Osteoblast (primary cell): ENCODE data around the gene PHF21A. TPM values are rescaled to one million over a fixed set of nuclear protein-coding genes. Genes with fewer than 3 reads are reported as not detected.

Experiments used
- DNase-seq: peaks from one replicate; pipeline ENCODE4 v3.0.0; 2011; ENCODE audit warnings: low spot score, mixed read lengths; ENCODE audit not compliant: insufficient read length; ENCODE audit errors: missing footprints
- H2AFZ ChIP-seq: 2 replicates; pipeline ENCODE4 v1.6.0; 2011; ENCODE audit warnings: mild to moderate bottlenecking, low read length
- H3K27ac ChIP-seq: 2 replicates; pipeline ENCODE4 v1.5.1; 2011; ENCODE audit warnings: mild to moderate bottlenecking, low read depth, low read length, moderate library complexity
- H3K27me3 ChIP-seq: 2 replicates; pipeline ENCODE4 v1.6.0; 2012; ENCODE audit warnings: mild to moderate bottlenecking, control low read depth, inconsistent platforms, low read length, moderate library complexity; ENCODE audit not compliant: insufficient read depth
- H3K36me3 ChIP-seq: 2 replicates; pipeline ENCODE4 v1.5.1; 2011; ENCODE audit warnings: mild to moderate bottlenecking, low read length, control low read depth, moderate library complexity; ENCODE audit not compliant: insufficient read depth
- H3K4me1 ChIP-seq: 2 replicates; pipeline ENCODE4 v1.5.1; 2011; ENCODE audit warnings: mild to moderate bottlenecking, low read length, control low read depth, moderate library complexity; ENCODE audit not compliant: insufficient read depth
- H3K4me2 ChIP-seq: 2 replicates; pipeline ENCODE4 v1.6.0; 2011; ENCODE audit warnings: mild to moderate bottlenecking, low read length; ENCODE audit not compliant: insufficient read depth
- H3K4me3 ChIP-seq: fragments of 200-600 bp; sonication (generic); 3 replicates; pipeline ENCODE4 v1.5.1; 2012; ENCODE audit warnings: mild to moderate bottlenecking, low read length, inconsistent platforms; ENCODE audit not compliant: insufficient read depth
- H3K79me2 ChIP-seq: 2 replicates; pipeline ENCODE4 v1.6.0; 2012; ENCODE audit warnings: mild to moderate bottlenecking, low read length, control low read depth, inconsistent platforms; ENCODE audit not compliant: insufficient read depth
- H3K9me3 ChIP-seq: 2 replicates; pipeline ENCODE4 v1.5.1; 2011; ENCODE audit warnings: low read depth, low read length, control low read depth
- H4K20me1 ChIP-seq: 2 replicates; pipeline ENCODE4 v1.6.0; 2012; ENCODE audit warnings: mild to moderate bottlenecking, low read length, control low read depth; ENCODE audit not compliant: insufficient read depth
- CTCF ChIP-seq: IDR thresholded peaks from 2 replicates; pipeline ENCODE4 v1.5.1; 2011; ENCODE audit warnings: mild to moderate bottlenecking, low read depth, low read length, moderate library complexity; ENCODE audit errors: extremely low read depth
- total RNA-seq: library from RNA; depleted of rRNA; stranded (reverse); fragments of >200 nt; gene quantifications from 2 replicates; pipeline ENCODE4 v1.2.3, GENCODE V29; 2012

The PHF21A gene
- total RNA-seq, 1 donor: 26.4 TPM

DNA sequence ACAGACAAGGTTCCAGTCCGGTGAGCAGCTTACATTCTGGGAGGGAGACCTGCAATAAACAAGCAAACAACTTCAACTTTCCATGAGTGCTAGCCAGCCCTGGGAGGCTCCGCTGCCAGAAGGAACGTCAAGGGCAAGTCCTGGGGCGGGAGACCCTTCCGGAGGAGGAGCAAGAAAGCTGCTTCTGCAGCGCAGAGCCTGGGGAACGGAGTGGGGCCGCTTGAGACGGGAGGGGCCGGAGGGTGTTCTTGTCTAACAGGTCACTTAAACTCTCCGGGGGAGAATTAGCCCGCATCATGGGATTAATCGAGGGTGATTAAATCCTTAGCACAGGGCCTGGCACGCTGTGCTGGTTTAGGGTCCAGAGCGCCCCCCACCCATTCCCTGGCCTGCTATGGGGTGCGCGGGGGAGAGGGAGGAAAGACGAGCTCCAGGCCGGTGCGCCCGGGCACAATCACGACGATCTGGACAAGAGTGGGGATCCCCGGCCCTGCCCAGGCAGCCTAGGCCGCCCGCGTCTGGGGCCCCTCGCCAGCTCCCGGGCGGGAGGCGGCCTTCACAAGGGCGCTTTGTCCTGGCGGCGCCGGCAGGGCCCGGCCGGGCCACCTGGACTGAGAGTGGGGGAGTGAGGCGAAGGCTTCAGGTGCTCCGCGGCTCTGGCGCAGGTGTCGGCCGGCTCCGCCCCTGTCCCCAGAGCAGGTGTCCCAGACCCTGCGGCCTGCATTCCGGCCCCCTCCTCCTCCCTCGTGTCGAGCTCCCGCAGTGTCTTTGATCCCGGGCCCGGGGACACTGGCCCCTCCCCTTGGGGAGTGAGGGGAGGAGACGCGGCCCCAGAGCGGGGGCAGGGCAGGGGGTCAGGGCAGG is 199.5 kb downstream of the PHF21A start:
- H3K4me2 ChIP-seq: no peak overlapping the region
- no peak overlapping the region for H3K27ac ChIP-seq
- DNase-seq: peak; percentile 81
- TF ChIP-seq CTCF: no peak
- H4K20me1 ChIP-seq: peaks cover 6% of the 10 kb centered on the region
- H3K27me3 ChIP-seq: peaks cover 55% of the 10 kb centered on the region
- H2AFZ ChIP-seq: no peak overlapping the region
- H3K79me2 ChIP-seq: peaks cover 8% of the 10 kb centered on the region
- H3K9me3 ChIP-seq: no peaks in the 10 kb centered on the region
- no peak overlapping the region for H3K4me3 ChIP-seq
- H3K4me1 ChIP-seq: peaks cover 10% of the 10 kb centered on the region
- no peaks in the 10 kb centered on the region for H3K36me3 ChIP-seq

DNA sequence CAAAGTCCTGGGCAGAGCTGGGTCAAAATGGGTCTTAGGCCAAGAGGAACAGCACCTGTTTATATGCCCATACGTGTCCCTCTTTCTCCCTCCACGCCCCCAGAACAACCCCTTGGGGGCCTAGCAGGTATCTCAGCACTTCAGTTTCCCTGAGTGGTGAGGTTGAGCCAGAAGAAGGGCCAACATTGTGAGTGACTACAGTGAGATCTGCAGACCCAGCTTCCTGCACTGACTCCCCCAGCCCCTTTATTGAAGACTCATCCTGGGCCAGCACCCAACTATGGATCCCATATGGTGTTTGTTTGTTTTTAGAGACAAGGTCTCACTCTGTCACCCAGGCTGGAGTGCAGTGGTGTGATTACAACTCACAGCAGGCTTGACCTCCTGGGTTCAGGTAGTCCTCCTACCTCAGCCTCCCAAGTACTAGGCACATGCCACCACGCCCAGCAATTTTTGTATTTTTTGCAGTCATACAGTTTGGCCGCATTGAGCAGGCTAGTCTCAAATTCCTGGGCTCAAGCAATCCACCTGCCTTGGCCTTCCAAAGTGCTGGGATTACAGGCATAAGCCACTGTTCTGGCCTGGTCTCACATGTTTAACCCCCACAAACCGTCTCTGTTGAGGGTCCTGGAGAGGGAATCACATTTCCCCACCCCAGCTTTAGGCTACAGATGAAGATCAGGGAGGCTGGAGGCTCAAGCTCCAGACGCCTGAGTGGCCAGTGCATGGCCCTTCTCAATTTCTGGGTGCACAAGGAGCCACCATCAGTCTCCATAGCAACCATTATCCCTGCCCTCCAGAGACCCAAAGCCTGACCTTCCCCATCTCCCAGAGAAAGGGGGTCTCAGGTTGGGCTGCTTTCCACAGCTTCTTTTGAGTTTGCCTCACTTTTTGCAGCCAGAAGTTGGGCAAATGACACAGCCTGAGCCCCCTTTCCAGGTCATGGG is 200.4 kb downstream of the PHF21A start:
- no peaks in the 10 kb centered on the region for H3K36me3 ChIP-seq
- no peak overlapping the region for H3K4me3 ChIP-seq

GRCh38 chr11:45919806-45920530 is 201.3 kb downstream of the PHF21A start:
- Histone ChIP-seq H3K36me3 (peaks cover 3% of the 10 kb centered on the region), H3K79me2 (peaks cover 20% of the 10 kb centered on the region), H3K4me2 (no peak overlapping the region), H2AFZ (no peak overlapping the region), H3K4me1 (peaks cover 11% of the 10 kb centered on the region), H3K4me3 (no peak overlapping the region), H3K9me3 (no peaks in the 10 kb centered on the region), H3K27me3 (peaks cover 39% of the 10 kb centered on the region), H4K20me1 (peaks cover 7% of the 10 kb centered on the region), H3K27ac (no peak overlapping the region)
- peak; percentile 69 for DNase-seq
- no peak for TF ChIP-seq CTCF

More for the DNA sequence above, 200.4 kb downstream of the PHF21A start:
- Histone ChIP-seq H4K20me1 (peaks cover 6% of the 10 kb centered on the region), H3K79me2 (peaks cover 17% of the 10 kb centered on the region), H3K4me1 (peaks cover 11% of the 10 kb centered on the region), H3K27ac (no peak overlapping the region), H2AFZ (no peak overlapping the region), H3K27me3 (peaks cover 45% of the 10 kb centered on the region), H3K4me2 (no peak overlapping the region), H3K9me3 (no peaks in the 10 kb centered on the region)
- peak; percentile 73 for DNase-seq
- no peak for TF ChIP-seq CTCF
